ENCODE measurements around the gene PTPRC.
"Not testable (repeated sequence)": the region's sequence is repeated elsewhere in the genome, so short reads cannot be mapped to it uniquely, and the experiment has no call there.

PTPRC gene, protein sequence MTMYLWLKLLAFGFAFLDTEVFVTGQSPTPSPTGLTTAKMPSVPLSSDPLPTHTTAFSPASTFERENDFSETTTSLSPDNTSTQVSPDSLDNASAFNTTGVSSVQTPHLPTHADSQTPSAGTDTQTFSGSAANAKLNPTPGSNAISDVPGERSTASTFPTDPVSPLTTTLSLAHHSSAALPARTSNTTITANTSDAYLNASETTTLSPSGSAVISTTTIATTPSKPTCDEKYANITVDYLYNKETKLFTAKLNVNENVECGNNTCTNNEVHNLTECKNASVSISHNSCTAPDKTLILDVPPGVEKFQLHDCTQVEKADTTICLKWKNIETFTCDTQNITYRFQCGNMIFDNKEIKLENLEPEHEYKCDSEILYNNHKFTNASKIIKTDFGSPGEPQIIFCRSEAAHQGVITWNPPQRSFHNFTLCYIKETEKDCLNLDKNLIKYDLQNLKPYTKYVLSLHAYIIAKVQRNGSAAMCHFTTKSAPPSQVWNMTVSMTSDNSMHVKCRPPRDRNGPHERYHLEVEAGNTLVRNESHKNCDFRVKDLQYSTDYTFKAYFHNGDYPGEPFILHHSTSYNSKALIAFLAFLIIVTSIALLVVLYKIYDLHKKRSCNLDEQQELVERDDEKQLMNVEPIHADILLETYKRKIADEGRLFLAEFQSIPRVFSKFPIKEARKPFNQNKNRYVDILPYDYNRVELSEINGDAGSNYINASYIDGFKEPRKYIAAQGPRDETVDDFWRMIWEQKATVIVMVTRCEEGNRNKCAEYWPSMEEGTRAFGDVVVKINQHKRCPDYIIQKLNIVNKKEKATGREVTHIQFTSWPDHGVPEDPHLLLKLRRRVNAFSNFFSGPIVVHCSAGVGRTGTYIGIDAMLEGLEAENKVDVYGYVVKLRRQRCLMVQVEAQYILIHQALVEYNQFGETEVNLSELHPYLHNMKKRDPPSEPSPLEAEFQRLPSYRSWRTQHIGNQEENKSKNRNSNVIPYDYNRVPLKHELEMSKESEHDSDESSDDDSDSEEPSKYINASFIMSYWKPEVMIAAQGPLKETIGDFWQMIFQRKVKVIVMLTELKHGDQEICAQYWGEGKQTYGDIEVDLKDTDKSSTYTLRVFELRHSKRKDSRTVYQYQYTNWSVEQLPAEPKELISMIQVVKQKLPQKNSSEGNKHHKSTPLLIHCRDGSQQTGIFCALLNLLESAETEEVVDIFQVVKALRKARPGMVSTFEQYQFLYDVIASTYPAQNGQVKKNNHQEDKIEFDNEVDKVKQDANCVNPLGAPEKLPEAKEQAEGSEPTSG (N-terminal part only)

DNA sequence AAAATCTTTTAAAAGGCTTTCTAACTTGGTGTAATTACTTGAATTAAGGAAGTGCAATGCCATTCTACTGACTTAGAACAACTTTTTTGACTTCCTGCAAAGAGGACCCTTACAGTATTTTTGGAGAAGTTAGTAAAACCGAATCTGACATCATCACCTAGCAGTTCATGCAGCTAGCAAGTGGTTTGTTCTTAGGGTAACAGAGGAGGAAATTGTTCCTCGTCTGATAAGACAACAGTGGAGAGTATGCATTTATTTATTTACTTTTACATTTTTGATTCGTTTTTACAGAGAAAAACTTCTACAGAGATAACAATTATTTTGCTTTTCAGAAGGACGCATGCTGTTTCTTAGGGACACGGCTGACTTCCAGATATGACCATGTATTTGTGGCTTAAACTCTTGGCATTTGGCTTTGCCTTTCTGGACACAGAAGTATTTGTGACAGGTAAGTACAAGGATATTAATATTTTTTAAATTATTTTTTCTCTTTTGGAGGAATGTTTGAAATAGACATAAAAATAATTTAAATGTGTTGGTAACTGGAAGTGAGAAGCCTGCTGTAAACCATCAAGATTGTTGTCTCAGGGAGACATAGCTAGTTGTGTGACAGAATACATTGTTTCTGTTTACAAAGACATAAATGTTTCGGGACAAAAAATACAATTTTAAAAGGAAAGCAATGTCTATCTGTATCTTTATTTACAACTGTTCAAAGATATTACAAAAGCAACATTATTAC lies at the start of gene PTPRC:
TSS of gene PTPRC (plus strand) at position 147 of the 742 bp plus-strand sequence. CDS start at position 376, 229 bp downstream.
- DNase-seq = no peak

DNA sequence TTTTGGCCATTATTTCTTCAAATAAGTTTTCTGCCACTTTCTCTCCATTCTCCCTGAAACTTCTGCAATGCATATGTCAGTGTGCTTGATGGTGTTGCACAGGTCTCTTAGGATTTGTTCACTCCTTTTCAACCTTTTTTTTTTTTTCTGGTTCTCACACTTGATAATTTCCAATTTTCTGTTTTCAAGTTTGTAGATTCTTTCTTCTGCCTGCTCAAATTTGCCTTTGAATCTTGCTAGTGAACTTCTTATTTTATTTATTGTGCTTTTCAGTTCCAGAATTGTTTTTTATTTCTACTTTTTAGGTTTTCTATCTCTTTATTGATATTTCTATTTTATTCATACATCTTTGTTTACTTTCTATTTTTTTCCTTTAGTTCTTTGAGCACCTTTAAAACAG lies 48.4 kb upstream of the PTPRC start:
- DNase-seq = no peak

DNA sequence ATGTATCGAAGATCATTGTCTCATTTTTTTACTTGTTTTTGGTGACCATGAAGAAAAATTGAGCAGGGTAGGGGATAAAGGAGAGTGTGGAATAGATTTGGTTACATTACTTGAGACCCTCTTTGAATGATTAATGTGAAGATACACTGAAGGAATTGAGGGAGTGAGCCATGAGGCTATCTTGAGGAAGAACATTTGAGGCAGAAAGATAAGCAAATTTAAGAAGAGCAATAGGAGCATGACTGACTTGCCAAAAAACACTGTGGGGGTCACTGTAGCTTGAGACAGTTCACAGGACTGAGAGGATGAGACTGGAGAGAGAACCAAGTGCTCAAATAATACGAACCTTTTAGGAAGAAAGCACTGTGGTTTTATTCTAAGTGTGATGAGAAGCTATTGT lies 43.1 kb upstream of the PTPRC start:
- no peak for DNase-seq

DNA sequence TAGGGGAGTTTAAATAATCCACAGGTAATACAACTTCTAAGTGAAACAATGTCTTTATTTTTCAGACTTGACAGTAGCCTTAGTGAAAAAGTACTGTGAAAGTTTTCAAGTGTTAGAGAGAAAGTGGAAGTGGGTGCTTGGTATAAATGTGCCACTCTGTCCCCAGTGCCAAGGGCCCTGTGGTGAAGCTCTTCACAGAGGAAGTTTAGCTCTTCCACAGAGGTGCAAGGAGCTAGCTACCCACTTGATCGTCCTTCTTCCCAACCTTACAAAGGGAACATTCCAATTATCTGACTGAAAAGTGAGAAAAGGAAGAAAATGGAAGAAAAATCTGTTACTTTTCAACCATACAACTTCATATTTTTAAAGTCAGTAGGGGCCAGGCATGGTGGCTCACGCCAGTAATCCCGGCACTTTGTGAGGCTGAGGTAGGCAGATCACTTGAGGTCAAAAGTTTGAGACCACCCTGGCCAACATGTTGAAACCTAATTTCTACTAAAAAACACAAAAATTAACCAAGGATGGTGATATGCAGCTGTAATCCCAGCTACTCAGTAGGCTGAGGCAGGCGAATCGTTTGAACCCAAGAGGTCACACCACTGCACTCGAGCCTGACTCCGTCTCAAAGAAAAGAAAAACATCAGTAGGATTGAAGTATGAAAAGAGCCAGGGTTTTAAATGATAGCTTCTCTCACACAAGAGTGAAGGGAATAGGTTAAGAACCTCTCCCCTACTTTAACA lies 41.0 kb upstream of the PTPRC start:
- DNase-seq = no peak

DNA sequence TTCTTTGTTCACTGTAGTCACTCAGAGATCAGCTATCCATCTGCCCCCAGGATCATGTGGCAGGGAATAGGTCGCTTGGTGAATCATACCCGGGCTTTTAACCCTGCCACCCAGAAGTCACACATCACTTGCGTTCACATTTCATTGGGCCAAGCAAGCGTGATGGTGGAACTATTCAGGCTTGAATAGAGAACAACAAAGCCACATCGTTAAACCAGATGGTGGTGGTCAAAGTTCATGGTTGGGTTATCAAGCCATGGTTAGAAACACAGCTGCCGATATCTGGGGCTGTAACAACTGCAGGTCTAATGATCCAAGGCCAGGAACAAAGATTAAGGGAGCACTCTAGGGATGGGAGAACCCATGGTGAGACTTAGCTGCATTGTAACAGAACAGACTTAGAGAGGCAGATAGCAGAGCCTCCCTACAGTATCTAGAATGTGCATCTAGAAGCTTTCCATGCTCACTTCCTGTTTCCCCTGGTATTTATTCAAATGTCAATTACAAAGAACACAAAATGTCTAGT lies 40.0 kb upstream of the PTPRC start:
- DNase-seq = no peak

DNA sequence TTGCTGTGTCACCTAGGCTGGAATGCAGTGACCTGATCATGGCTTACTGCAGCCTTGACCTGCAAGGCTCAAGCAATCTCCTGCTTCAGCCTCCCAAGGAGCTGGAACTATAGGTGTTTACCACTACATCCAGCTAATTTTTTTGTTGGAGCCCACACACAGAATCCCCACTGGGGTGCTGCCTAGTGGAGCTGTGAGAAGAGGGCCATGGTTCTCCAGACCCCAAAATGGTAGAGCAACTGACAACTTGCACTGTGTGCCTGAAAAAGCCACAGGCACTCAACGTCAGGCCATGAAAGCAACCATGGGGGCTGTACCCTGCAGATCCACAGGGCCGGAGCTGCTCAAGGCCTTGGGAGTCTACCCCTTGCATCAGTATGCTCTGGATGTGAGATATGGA lies 39.1 kb upstream of the PTPRC start:
- no peak for DNase-seq

DNA sequence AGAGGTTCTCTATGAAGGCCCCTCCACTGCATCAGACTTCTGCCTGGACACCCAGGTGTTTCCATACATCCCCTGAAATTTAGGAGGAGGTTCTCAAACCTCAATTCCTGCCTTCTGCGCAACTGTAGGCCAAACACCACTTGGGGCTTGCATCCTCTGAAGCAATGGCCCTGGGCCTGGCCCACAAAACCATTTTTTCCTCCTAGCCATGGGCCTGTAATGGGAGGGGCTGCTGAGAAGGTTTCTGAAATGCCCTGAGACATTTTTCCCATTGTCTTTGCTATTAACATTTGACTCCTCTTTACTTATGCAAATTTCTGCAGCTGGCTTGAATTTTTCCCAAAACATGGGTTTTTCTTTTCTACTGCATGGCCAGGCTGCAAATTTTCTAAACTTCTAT lies 37.9 kb upstream of the PTPRC start:
- no peak for DNase-seq

DNA sequence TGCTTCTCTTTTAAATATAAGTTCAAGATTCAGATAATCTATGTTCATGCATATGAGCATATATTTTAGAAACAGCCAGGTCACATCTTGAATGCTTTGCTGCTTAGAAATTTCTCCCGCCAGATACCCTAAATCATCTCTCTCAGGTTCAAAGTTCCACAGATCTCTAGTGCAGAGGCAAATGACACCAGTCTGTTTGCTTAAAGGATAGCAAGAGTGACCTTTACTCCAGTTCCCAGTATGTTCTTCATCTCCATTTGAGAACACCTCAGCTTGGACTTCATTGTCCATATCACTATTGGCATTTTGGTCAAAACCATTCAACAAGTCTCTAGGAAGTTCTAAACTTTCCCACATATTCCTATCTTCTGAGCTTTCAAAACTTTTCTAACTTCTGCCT lies 37.5 kb upstream of the PTPRC start:
- not testable (repeated sequence) for DNase-seq

DNA sequence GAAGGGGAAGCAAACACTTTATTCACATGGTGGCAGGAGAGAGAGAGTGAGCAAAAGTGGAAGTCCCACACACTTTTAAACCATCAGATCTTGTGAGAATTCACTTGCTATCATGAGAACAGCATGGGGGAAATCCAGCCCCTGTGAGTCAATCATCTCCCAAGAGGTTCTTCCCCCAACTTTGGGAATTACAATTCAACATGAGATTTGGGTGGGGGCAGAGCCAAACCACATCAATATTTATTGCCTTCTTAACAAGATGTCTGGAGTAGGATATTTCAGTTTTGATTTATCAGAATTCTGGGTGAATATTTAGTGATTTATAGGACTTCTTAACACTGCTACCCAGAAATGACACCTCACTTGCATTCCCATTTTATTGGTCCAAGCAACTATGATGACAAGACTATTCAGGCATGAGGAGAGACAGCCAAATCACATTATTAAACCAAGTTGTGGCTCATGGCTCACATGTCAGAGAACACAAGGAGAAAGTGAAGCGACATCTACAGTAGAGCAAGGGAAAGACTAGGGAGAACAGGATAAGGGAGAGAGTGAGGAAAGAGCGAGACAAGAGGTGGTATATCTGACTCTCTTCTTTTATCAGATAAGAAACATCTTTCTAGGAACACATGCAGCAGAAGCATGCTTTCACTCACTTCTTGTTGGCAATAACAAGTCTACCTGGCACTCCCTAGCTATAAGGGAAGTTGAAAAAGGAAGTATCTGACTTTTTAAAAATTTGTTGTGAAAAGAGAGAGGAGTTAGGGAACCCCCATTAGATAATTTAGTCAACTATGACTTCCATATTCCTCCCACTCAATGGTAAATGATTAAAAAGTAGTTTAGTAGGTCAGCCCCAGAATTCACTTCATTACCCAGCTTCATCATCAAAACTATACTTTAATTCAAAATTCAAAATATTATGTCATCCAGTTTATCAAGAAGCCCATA lies 36.6 kb upstream of the PTPRC start:
- DNase-seq = no peak

DNA sequence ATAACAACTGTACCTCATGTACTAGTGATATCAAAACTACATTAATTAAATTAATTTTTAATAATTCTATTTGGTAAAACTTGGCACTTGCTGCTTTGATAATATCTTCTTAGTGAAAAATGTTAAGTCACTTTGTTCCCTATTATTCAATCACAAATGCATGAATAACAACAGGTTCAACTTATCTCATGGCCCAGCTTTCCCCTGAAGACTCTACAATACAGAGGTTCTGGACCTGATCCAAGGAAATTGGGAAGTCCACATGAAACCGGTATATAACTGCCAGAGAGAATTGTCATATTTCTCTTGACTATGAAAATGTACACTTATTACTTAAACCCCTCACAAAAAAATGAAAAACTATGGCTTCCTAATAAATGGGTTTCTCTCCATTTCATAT lies 33.9 kb upstream of the PTPRC start:
- DNase-seq = no peak

DNA sequence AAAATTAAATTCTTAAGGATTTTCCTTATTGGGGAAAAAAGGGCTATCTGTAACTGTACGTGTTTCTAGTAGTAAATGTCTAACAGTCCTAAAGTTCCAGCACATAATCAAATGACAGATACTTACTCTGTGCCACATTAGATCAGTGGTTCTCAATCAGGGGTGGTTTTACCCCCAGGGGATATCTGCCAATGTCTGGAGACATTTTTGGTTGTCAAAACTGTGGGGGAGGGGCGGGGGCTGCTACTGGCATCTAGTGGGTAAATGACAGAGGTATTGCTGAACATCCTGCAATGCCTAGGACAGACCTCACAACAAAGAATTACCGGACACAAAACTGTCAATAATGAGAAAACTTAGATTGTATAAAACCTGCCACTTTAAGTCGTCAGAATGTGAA lies 33.4 kb upstream of the PTPRC start:
- DNase-seq = no peak

DNA sequence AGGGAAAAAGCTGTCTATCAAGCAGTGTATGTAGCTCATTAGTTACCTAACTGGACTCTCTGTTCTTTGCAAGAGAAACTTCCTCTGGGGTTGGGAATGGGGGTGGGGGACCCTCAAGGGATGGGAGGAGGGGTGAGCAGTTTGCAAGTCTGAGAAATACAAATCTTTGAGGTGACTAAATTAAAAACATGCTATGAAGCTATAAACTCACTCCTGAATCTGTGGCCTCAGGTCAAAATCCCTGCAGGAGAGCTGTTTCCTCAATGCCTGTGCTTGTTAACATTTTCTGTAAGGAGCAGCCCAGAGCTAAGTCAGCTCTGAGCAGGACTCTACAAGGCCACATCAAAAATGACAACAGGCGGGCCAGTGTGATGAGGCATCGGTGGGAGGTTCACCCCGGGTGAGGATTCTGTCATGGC lies 32.8 kb upstream of the PTPRC start:
- no peak for DNase-seq

DNA sequence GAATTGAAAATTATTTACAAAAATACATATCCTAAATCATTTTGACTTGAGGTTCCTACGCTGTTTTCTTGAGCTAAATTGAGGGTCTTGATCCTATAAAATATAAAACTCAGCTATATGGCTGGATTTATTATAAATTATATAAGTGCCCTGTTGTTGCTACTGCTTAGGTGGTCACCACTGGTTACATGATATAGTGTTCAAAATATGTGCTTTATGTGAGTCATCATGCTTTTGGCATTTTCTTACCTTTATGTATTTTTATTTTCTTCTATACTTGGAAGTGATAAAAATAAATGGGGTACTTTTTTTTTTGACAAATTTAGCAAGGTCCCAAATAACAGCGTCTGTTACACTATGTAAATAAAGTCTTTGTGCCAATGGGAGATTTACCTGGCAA lies 31.1 kb upstream of the PTPRC start:
- DNase-seq = no peak

DNA sequence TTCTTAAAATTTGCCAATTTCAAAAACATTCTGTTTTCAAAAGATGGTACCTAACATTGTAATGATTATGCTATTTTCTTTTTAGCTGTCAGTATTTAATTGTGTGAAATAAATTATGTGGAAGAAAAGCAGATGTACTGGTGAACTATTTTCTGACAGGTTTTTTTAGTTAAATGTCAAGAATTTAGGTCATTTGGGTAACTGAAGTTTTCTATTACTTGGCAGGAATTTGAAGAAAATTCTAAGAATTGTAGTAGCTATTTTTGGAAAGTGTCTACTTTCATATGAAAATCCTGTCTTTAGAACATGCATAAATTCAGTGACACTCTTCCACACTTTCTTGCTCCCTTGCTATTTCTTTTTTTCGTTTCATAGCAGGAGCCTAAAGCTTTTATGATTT lies 28.5 kb upstream of the PTPRC start:
- DNase-seq = no peak

DNA sequence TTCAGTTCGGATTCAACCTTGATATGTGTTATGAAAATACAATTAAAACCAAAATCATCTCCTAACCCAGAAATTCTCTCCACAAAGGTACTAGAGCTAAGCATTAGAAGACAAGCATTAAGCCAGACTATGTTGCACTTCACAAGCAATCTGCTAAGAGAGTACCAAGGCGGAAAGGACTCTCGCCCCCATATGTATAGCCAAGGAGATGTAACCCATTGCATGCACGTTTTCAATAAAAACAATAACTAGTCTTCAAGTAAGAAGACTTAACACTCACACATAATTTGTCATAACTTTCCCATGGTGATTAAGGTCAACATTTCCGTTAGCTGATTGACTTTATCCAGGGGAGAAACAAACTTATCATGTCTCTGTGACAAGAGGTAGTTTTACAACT lies 27.6 kb upstream of the PTPRC start:
- no peak for DNase-seq

DNA sequence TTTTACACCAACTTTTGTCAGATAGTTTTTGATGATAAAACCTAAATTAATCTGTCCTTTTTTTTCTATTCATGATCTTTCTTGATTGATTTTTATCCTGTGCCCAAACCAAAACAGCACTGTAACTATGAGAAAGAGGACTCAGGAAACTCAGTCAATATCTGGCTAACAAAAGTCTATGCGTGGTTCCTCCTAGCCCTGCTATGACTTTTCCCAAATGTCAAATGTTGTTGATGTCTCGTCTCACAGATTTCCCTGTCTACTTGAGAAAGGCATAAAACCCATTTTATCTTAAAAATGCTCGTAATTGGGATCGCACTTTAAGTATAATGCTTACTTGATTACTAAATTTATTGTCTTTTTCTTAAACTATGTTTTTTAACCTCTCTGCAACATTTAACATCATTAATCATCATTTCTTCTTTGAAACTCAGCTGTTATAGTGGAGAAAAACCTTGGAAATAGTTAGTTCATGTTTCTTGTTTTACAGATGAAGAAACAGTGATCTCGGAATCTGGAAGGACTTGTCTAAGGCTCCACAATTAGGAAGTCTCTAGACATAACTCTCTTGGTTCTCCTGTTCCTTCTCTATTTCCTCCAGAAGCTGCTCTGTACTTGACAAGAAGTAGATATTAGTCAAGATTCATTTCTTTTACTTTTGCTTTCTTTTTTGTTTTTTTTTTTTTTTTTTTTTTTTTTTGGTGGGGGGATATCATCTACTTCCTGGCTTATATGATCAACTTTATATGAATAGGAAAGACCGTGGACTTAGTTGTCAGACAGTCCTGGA lies 26.2 kb upstream of the PTPRC start:
- DNase-seq = no peak

DNA sequence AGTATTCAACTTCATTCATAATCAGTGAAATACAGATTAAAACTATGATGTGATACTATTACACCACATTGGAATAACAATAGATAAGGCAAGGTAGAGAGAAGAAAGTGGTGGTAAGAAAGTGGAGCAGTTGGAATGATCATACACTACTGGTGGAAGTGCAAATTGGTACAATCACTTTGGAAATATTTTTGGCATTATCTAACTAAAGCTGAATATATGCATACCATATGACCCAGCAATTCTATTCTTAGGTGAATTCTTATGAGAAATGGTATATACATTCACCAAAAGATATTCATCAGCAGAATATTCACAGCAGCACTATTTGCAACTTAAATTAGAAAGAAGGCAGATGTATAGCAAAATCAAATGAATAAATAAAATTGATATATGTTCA lies 21.4 kb upstream of the PTPRC start:
- DNase-seq = no peak

DNA sequence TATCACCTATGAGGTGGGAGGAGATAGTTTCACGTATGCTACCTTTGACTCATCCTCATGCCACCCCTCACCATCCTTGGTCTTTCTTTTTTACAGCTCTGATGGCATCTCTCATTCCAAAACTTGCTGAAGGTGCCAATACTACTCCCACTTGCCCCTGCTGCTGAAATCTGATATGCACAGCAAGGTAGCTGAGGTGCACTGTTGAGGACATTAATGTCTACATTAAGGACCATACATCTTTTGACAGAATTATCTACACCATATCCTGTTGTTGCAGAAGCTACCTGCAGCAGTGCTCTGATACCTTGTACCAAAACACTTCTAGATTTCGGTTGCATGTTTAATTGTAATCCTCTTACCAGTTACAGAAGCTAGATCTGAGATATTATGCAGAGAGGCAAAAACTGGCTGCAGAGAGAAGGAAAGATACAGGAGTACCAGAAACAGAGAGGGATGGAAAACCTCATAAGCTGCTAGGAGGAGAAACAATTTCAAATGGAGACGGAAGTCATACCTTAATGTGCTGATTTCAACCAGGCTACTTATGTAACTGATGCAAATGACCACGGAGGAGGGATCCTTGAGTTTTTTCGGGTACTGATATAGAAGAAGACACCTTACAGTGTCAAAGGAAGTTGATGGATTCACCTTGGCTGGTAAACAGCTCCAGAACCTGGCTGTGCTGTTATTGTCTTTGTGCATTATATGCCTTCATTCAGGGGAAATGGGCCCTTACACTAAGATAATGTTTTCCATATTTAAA lies 19.3 kb upstream of the PTPRC start:
- no peak for DNase-seq

DNA sequence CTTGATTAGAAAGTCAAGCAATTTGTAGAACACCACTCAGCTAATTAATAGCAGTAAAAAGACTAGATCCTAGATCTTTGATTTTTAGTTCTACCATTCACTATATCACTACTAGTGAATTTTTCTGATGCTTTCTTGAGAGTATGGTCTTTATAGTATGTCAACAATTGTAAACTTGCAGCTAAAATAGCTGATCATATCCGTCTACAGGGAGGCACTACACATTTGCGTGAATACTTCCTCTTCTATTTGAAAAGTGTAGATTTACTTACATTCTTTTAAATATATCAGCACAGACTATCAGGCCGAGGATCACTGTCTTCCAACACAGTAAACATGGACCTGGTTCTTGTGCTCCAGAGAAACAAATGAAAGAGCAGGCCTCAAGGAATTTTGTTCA lies 18.6 kb upstream of the PTPRC start:
- DNase-seq = no peak

All from activated CD8-positive, alpha-beta memory T cell treated with anti-CD3 and anti-CD28 coated beads, Interleukin-2, amount 50 U/mL, for 4 hours (primary cell).